Activated naive CD4-positive, alpha-beta T cell treated with Interleukin-2 at 50 U/mL for 16 hours (primary cell): ENCODE measurements around the gene ZNF544.

Experiments
- DNase-seq: peaks from one replicate; pipeline ENCODE4 v3.0.0-alpha.2; 2020

ZNF544 gene

GRCh38 chr19:58305932-58306323 lies 77.2 kb downstream of the ZNF544 start:
- no peak for DNase-seq

DNA sequence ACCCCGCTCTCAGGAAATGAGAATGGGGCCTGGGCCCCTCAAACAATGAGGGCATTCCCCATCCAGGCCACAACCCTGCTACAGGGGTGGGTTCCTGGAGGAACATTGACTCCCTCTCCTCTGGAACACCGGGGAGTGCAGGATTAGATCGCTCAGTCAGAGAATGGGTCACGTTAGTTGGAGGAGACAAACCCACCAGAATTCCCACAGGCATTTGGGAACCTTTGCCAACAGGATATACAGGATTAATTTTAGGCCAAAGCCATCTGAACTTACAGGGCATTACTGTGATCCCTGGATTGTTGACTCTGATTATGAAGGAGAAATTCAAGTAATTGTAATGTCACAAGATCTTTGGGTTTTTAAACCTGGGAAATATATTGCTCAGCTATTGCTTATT lies 79.0 kb downstream of the ZNF544 start:
- no peak for DNase-seq

- peak; percentile 11 for DNase-seq
Measured at GRCh38 chr19:58310685-58311084, 82.0 kb downstream of the ZNF544 start.

GRCh38 chr19:58311345-58311865 lies 82.7 kb downstream of the ZNF544 start:
- DNase-seq: no peak
